ENCODE data around the gene CARMIL3.

CARMIL3 gene

GRCh38 chr14:24060984-24061913 lies 9.4 kb downstream of the CARMIL3 start:
- no peak for TF ChIP-seq CTCF (IDR thresholded peaks at IDR 0.05; ENCODE audit: low read depth, low read length)

DNA sequence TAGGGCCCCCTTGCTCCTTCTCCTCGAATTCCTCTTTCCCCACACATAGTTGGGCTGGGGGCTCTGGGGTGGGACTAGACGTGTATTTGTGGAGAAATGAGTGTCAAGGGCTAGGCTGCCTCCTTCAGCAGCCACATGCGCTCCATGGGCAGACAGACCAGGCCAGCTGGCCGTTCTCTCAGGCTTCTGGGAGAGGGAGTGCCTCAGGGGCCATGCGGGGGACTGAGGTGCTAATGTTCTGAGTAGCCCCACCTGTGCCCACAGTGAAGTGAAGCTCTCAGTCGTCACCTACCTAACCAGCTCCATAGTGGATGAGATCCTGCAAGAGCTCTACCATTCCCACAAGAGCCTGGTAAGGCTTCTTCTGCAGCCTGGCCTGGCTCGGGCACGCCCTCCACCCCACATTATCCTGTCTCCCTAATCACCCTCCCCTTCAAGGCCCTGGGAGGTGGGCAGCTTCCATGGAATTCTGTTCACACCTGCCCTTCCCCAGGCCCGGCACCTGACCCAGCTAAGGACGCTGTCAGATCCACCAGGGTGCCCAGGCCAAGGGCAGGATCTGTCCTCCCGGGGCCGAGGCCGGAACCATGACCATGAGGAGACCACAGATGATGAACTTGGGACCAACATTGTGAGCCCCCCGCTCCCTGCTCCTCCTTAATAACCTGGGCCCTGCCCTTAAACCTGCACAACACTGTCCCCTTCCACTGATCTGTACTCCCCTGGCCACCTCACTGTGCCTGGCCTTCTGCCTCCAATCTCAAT lies 10.6 kb downstream of the CARMIL3 start:
- no peak for DNase-seq (ENCODE audit: extremely low read depth, low read depth)
- no peak for TF ChIP-seq CTCF (IDR thresholded peaks at IDR 0.05; ENCODE audit: low read depth, low read length)

More at GRCh38 chr14:24060984-24061913, 9.4 kb downstream of the CARMIL3 start:
- no peak for DNase-seq (ENCODE audit: extremely low read depth, low read depth)

- no peak for DNase-seq (ENCODE audit: extremely low read depth, low read depth)
- TF ChIP-seq CTCF (IDR thresholded peaks at IDR 0.05; ENCODE audit: low read depth, low read length): no peak
Observed at GRCh38 chr14:24063263-24063836, 11.5 kb downstream of the CARMIL3 start.

- TF ChIP-seq CTCF (IDR thresholded peaks at IDR 0.05; ENCODE audit: low read depth, low read length): no peak
- no peak for DNase-seq (ENCODE audit: extremely low read depth, low read depth)
Observed at GRCh38 chr14:24064091-24064795, 12.4 kb downstream of the CARMIL3 start.

- DNase-seq (ENCODE audit: extremely low read depth, low read depth): no peak
- no peak for TF ChIP-seq CTCF (IDR thresholded peaks at IDR 0.05; ENCODE audit: low read depth, low read length)
Observed at GRCh38 chr14:24064856-24065255, 13.0 kb downstream of the CARMIL3 start.

GRCh38 chr14:24065408-24065807 lies 13.6 kb downstream of the CARMIL3 start:
- DNase-seq (ENCODE audit: extremely low read depth, low read depth): no peak
- no peak for TF ChIP-seq CTCF (IDR thresholded peaks at IDR 0.05; ENCODE audit: low read depth, low read length)
